GM18873 (cell line): ENCODE measurements around the gene DMD.
"Not testable (repeated sequence)": the region's sequence is repeated elsewhere in the genome, so short reads cannot be mapped to it uniquely, and the experiment has no call there.

Experiments
- ATAC-seq: cut with Tn5 transposase; IDR thresholded peaks from one replicate; pipeline ENCODE4 v1.9.1; 2021; ENCODE audit warnings: mild to moderate bottlenecking, moderate library complexity, moderate number of reproducible peaks; ENCODE audit not compliant: unreplicated experiment, low FRiP score

DMD gene

DNA sequence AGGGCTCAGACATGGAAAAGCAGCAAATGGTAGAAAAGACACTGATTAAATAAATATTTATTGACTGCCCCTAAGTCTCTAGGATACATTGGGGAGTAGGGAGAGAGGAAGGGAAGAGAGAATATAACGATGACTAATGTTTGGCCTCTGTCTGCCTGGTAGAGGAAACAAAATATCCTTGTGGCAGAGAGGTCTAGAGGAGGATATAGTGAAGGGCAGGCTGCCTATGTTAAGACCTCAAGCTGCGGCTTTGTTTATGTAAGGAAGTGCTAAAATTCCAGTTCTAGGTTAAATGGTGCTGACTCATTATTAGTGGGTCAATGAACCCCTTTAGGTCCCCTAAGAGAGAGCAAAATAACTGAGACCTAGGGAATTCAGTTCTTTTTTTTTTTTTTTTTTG, 1712.2 kb downstream of the DMD start:
- ATAC-seq, result no peak

DNA sequence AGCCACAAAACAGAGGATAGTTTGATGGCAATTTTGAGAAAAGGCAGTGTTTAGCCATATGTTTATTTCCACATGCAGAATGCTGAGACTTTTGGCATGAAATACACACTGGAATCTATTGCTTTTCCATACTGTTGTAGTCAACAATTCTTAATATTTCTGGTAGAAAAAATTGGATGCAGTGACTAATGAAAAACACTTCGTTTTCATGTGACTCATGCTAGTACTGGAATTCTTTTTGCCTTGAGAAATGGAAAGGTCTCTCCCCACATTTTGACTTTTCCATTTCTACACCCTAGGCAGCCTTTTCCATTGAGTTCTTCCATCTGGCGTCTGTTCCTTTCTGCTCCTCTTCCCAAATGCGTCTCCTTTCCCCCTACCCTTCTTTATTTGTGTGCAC, 1714.3 kb downstream of the DMD start:
- ATAC-seq, result no peak

GRCh38 chrX:31487951-31488350, 1723.4 kb downstream of the DMD start:
- no peak for ATAC-seq

DNA sequence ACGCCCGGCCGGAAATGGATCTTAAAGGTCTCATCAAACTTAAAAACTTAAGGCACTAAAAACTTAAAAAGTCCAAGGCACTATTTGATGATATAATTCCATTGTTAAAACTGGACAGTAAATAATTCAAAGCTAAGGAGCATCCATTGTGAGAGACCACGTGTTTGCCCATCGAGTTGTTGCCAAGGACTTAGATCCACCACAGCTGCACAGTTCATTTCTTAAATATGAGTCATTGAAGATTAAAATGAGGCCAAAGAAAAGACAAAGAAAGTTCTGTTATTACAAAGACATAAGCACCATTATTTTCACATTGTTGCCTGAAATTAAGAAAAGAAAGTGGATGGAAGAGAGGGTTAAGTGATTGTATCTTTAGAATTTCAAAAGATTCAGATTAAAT, 1728.0 kb downstream of the DMD start:
- ATAC-seq, result no peak

GRCh38 chrX:31480696-31481095, 1730.7 kb downstream of the DMD start:
- no peak for ATAC-seq

DNA sequence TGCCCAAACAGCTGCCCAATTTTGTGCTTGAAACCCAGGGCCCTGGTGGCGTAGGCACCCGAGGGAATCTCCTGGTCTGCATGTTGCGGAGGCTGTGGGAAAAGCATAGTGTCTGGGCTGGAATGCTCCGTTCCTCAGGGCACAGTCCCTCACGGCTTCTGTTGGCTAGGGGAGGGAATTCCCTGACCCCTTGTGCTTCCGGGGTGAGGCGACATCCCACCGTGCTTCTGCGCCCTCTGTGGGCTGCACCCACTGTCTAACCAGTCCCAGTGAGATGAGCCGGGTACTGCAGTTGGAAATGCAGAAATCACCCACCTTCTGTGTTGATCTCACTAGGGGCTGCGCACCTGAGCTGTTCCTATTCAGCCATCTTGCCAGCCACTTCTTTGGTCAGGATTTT, 1740.1 kb downstream of the DMD start:
- ATAC-seq, result no peak

GRCh38 chrX:31470753-31471152, 1740.6 kb downstream of the DMD start:
- ATAC-seq, result not testable (repeated sequence)

DNA sequence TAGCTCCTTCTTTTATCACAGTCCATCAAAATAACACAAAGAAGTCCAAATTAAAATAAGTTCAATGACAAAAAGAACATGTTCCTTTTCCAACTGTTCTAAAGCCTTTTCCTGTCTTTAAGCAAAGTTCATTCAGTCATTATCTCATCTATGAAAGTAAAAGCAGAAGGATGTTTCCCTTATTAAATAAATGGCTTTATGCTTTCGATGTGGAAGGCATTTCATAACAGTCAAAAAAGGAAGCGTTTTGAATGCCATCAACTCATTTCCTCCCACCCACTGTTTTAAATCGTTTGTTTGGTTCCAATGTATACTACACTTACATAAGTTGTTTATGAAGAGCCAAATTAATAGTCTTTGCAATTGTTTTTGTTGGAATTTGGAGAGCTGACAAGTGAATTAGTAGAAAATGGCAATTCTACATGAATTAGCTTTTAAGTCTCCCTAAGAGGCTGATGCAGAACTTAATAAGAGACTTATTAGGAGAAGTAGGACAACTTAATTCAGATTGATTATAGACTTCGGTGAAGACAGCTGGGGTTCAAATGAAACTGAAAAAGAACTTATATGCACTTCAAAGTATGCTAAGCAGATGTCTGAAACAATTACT, 1746.9 kb downstream of the DMD start:
- no peak for ATAC-seq

DNA sequence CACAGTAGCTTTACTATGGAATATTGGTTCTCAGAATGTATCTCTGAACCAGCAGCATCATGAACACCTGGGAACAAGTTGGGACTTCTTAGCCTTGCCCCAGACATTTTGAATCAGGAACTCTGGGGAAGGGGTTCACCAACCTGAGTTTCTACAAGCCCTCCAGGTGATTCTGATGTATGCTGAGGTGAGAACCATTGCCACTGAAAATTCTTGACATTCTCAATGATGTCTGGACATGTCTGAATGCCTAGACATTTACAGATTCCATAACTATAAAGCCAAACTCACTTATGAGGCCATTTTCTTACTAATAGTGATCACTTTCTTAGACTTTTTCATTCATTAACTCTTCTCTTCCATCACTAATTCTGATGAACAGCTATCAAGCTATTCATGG, 1750.1 kb downstream of the DMD start:
- ATAC-seq, result no peak

DNA sequence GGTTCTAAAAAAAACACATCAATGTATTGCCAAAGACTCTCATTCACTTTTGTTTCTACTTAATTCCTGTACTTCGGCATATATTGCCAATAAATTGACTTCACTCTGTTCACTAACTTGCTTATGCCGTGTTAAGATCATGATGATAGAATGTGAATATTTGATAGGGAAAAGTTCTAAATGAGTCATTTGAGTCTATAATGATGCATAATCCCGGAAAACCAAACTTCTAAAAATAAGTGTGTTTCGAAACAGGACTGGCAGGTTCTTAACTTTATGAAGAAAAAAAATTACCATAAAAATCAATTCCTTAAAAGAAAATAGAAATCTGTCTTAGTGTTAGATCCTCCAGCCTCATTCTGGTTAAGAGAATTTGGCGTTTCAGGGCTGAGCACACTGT, 1752.0 kb downstream of the DMD start:
- no peak for ATAC-seq

- no peak for ATAC-seq
These were observed 1761.4 kb downstream of the DMD start for GRCh38 chrX:31449965-31450364.

DNA sequence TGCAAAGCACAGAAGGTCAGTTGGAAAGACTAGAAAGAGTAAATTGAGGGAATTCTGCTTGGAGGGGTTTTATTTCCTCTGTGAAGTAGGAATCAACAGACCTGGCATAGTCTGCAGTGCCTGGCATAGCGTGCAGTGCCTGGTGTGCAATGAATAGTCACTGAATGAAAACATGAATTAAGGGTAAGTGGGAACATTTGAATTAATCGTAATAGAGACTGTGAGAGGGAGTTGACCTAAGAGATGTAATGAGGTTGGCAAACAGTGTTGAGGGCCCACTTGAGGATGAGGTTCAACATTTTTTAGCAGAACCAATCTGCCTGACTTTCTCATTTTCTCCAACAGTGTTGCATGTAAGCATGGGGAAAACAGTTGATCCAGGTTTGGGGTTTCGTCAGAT, 1762.3 kb downstream of the DMD start:
- ATAC-seq, result no peak

GRCh38 chrX:31445542-31445941, 1765.8 kb downstream of the DMD start:
- ATAC-seq, result no peak

GRCh38 chrX:31443654-31444053, 1767.7 kb downstream of the DMD start:
- no peak for ATAC-seq

DNA sequence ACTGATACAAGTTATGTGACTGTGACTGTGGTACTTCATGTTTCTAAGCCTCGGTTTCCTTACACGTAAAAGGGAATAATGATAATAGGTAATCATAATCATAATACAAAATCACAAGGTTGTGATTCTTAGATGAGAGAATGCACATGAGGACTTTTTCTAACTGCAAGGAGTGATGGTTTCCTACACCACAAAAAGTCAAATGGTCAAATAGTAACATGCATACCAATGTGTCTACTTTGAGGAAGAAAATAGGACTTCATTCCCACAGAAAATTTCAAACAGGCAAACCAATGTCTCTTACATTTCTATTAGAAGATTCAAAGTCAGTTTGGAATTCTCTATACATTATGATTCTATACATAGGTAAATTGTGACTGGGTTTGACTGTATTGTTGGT, 1770.8 kb downstream of the DMD start:
- ATAC-seq, result no peak

- ATAC-seq, result no peak
These were observed 1774.9 kb downstream of the DMD start for GRCh38 chrX:31436424-31436823.

GRCh38 chrX:31435592-31435991, 1775.8 kb downstream of the DMD start:
- no peak for ATAC-seq

- no peak for ATAC-seq
These were observed 1777.5 kb downstream of the DMD start for GRCh38 chrX:31433856-31434255.

DNA sequence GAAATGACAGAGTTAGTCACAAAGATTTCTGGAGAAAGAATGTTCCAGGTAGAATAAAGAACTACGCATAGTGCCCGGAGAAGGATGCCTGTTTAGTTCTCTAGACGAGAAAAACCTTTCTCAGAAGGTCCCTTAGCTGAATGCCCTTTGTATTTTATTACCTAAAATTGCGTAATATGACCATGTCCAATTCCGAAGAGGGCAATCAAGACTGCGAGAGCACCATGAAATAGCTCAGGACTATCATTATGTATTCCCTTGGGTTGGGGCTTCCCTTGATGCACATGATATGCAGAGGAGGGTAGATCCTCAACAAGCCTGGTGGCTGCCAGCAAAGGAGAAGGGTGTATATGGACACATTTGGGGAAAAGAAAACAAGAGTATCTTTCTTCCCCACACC, 1781.4 kb downstream of the DMD start:
- ATAC-seq, result no peak

- no peak for ATAC-seq
These were observed 1787.7 kb downstream of the DMD start for GRCh38 chrX:31423609-31424189.

GRCh38 chrX:31421441-31421840, 1789.9 kb downstream of the DMD start:
- ATAC-seq, result no peak

DNA sequence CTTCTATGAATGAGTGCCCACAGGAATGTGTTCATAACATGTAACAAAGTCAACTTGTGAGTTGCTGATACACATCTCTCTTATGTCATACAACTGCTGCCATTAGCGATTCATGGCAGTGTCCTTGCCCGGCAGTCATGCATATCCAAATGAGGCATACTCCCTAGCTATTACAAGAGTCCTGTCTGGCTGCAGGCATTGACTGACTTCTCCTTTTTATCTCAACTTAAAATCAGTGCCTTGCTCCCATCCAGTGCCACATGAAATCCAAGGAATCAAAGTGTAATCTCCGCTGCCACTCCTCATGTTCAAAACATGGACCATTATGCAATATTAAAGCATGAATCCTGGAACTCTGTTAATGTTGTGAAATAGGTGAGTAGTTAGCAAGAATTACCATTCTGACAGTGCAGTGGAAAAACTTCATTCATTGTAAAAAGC, 1790.6 kb downstream of the DMD start:
- no peak for ATAC-seq

GRCh38 chrX:31420302-31420701, 1791.0 kb downstream of the DMD start:
- ATAC-seq, result no peak
